ENCODE data around the gene SPRR2D. TPM values are rescaled to one million over a fixed set of nuclear protein-coding genes. Genes with fewer than 3 reads are reported as not detected.

SPRR2D gene
- total and polyA plus RNA-seq, 10 of the 15 experiments (the other 5 are each of a cell fraction or from before 2014, with no cell fraction given), result 0.44 TPM; not detected in 9

DNA sequence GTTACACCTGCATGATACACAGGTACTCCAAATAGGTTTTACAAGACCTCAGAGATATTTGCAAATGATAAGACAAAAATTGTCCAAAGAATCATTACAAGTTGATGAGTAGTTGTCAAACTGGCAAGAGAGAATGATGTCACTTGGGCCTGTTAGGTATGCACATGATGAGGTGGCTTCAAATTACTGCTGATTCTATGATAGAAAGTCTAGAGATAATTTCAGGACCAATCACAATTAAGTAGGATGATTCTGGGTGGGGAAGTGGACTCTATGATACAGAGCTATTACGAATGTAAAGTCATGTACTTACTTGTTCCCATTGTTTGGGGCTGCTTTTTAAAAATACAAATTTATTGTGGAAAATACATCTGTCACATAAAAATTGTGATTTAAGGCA lies 15.1 kb downstream of the SPRR2D start:
- in situ Hi-C loops (cut with MboI), result no loop called here
- Histone ChIP-seq H3K27ac (ENCODE audit: control insufficient read depth, insufficient read depth) (no peak overlapping the region), H3K4me1 (ENCODE audit: control insufficient read depth, insufficient read depth, low read length) (no peaks in the 10 kb centered on the region), H3K9me3 (replicated peaks; ENCODE audit: control insufficient read depth, insufficient read depth, low read length) (no peaks in the 10 kb centered on the region), H3K4me2 (ENCODE audit: control insufficient read depth, insufficient read depth) (no peak overlapping the region), H2AFZ (ENCODE audit: control insufficient read depth, low read depth, low read length) (no peak overlapping the region), H3K9ac (ENCODE audit: control insufficient read depth, insufficient read depth, low read length) (no peak overlapping the region), H4K20me1 (ENCODE audit: control insufficient read depth, insufficient read depth) (no peaks in the 10 kb centered on the region), H3K36me3 (ENCODE audit: control insufficient read depth in 2 of 2, insufficient read depth in 2 of 2, low read length in 1 of 2) (no peaks in the 10 kb centered on the region), H3K79me2 (ENCODE audit: control insufficient read depth, insufficient read depth, low read length) (no peaks in the 10 kb centered on the region), H3K4me3 (no peak overlapping the region), H3K27me3 (replicated peaks in 1 of 2; ENCODE audit: control insufficient read depth in 2 of 2, insufficient read depth in 2 of 2, low read length in 1 of 2) (no peaks in the 10 kb centered on the region)
- no peak for FAIRE-seq
- no peak for DNase-seq (ENCODE audit: low read depth, low spot score)
- RAD21 ChIA-PET (ENCODE audit: unreplicated experiment), result no interaction called here
- SMC1A ChIA-PET (ENCODE audit: uncharacterized antibody, unreplicated experiment), result no interaction called here
- POLR2A ChIA-PET, result no interaction called here
- ATAC-seq, result no peak
- intact Hi-C loops (cut with micrococcal nuclease; ENCODE audit: unreplicated experiment), result no loop called here
- CTCF ChIA-PET, result no interaction called here
- BruUV-seq (replicated peaks), result no TSS peak
- no peak for TF ChIP-seq ASH2L (IDR thresholded peaks at IDR 0.05; ENCODE audit: borderline replicate concordance, low read depth)
- 0% methylated on average over 1 of the region's 1 CpG for WGBS (ENCODE audit: insufficient coverage, insufficient replicate concordance, low lambda C conversion rate, missing lambda C conversion rate)

DNA sequence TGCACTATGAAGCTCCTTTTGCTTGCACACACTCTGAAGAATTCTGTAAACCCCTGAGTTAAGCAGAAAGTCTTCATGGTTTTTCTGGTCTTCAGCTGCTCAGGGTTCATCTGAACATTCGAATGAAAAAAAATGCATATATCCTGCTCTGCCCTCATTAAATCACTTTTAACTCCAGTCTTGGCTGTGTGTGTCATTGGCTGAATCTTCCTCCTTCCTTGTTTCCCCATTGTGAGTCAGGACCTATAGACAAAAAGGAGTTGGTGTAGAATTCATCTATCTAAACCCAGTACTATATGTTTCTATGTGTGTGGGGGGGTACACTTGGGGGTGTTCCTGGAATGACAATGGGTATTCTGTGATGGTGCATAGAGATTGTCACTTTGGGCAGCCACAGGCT lies 16.5 kb downstream of the SPRR2D start:
- Histone ChIP-seq H3K4me1 (ENCODE audit: control insufficient read depth, insufficient read depth, low read length) (no peaks in the 10 kb centered on the region), H3K9ac (ENCODE audit: control insufficient read depth, insufficient read depth, low read length) (no peak overlapping the region), H3K36me3 (ENCODE audit: control insufficient read depth in 2 of 2, insufficient read depth in 2 of 2, low read length in 1 of 2) (no peaks in the 10 kb centered on the region), H3K79me2 (ENCODE audit: control insufficient read depth, insufficient read depth, low read length) (no peaks in the 10 kb centered on the region), H3K4me2 (ENCODE audit: control insufficient read depth, insufficient read depth) (no peak overlapping the region), H3K27ac (ENCODE audit: control insufficient read depth, insufficient read depth) (no peak overlapping the region), H3K27me3 (replicated peaks in 1 of 2; ENCODE audit: control insufficient read depth in 2 of 2, insufficient read depth in 2 of 2, low read length in 1 of 2) (no peaks in the 10 kb centered on the region), H3K4me3 (no peak overlapping the region), H4K20me1 (ENCODE audit: control insufficient read depth, insufficient read depth) (no peaks in the 10 kb centered on the region), H2AFZ (ENCODE audit: control insufficient read depth, low read depth, low read length) (no peak overlapping the region), H3K9me3 (replicated peaks; ENCODE audit: control insufficient read depth, insufficient read depth, low read length) (no peaks in the 10 kb centered on the region)
- no TSS peak for BruUV-seq (replicated peaks)
- TF ChIP-seq NFYB (IDR thresholded peaks at IDR 0.05; ENCODE audit: insufficient read depth, low read depth, low read length) (no peak), SIX5 (IDR thresholded peaks at IDR 0.05; ENCODE audit: low read depth, low read length, severe bottlenecking) (no peak)
- TF ChIP-seq, protein P1, sequence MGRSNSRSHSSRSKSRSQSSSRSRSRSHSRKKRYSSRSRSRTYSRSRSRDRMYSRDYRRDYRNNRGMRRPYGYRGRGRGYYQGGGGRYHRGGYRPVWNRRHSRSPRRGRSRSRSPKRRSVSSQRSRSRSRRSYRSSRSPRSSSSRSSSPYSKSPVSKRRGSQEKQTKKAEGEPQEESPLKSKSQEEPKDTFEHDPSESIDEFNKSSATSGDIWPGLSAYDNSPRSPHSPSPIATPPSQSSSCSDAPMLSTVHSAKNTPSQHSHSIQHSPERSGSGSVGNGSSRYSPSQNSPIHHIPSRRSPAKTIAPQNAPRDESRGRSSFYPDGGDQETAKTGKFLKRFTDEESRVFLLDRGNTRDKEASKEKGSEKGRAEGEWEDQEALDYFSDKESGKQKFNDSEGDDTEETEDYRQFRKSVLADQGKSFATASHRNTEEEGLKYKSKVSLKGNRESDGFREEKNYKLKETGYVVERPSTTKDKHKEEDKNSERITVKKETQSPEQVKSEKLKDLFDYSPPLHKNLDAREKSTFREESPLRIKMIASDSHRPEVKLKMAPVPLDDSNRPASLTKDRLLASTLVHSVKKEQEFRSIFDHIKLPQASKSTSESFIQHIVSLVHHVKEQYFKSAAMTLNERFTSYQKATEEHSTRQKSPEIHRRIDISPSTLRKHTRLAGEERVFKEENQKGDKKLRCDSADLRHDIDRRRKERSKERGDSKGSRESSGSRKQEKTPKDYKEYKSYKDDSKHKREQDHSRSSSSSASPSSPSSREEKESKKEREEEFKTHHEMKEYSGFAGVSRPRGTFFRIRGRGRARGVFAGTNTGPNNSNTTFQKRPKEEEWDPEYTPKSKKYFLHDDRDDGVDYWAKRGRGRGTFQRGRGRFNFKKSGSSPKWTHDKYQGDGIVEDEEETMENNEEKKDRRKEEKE (IDR thresholded peaks at IDR 0.05), result no peak
- ChIA-PET CTCF (interaction anchor here (0.9 kb wide), 1 partner anchor 61 kb away, joined by 3 read pairs; no protein-coding TSS in a partner anchor), POLR2A (no interaction called here), RAD21 (ENCODE audit: unreplicated experiment) (no interaction called here), SMC1A (ENCODE audit: uncharacterized antibody, unreplicated experiment) (interaction anchor here (1.0 kb wide), 1 partner anchor 18 kb away, joined by 3 read pairs; no protein-coding TSS in a partner anchor)
- DNase-seq (ENCODE audit: low read depth, low spot score), result no peak
- intact Hi-C loops (cut with micrococcal nuclease; ENCODE audit: unreplicated experiment) (no loop called here), in situ Hi-C loops (cut with MboI) (no loop called here)
- ATAC-seq, result no peak
- no peak for FAIRE-seq
- WGBS (ENCODE audit: insufficient coverage, insufficient replicate concordance, low lambda C conversion rate, missing lambda C conversion rate), result 0% methylated on average over 1 of the region's 1 CpG
